ENCODE measurements around the gene EHD4. TPM values are rescaled to one million over a fixed set of nuclear protein-coding genes. Genes with fewer than 3 reads are reported as not detected.

The EHD4 gene
- total and polyA plus RNA-seq, 2 donors (not counting 1 experiment from before 2014, with no cell fraction given), result 19.3 to 22.0 TPM

DNA sequence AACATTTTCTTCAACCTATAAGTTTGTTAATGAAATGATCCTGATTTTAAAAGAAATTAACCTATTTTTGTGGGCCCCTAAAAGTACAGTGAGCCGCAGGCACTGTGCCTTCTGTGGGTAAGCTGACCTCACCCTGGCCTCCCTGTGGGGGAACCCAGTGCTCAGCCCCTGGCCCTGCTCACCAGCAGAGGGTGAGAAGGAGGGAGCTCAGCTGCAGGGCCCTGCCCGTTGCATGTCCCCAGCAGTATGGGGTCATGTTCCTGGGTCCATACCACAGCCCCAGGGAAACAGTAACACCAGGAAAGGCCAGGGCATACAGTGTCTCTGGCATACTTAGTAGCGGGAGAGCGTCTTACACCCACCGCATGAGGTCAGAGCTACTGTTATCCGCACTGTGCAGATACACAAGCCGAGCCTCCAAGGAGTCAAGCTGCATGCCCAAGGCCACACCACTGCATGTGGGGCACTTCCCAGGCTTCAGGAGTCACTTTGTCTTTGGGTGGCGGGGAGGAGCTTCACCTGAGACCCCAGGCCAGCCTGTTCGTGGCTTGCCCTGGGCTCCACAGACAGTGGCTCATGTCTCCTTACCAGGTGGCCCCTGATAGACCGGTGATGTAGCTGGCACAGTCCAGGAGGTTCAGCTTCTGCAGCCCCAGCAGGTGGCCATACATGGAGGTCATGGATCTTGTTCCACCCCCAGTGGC lies 22.6 kb upstream of the EHD4 start:
- H3K27ac ChIP-seq (ENCODE audit: insufficient read depth, low read length), result no peak overlapping the region
- H3K4me2 ChIP-seq (ENCODE audit: extremely low read depth, insufficient read depth, low read length), result no peak overlapping the region
- H3K4me3 ChIP-seq (replicated peaks in 1 of 4; ENCODE audit: control extremely low read depth in 1 of 4, insufficient read depth in 1 of 4, low read depth in 3 of 4, low read length in 4 of 4), result no peak overlapping the region
- H2AFZ ChIP-seq (ENCODE audit: low read length), result no peak overlapping the region
- DNase-seq (ENCODE audit: low read depth in 2 of 2), result no peak
- H3K79me2 ChIP-seq (ENCODE audit: control insufficient read depth, insufficient read depth, low read length), result no peaks in the 10 kb centered on the region
- no peaks in the 10 kb centered on the region for H3K9me3 ChIP-seq (ENCODE audit: control insufficient read depth, insufficient read depth, low read depth, low read length)
- H3K36me3 ChIP-seq (ENCODE audit: control insufficient read depth, insufficient read depth, low read length), result no peaks in the 10 kb centered on the region
- H3K9ac ChIP-seq (ENCODE audit: insufficient read depth, low read length), result no peak overlapping the region
- no peaks in the 10 kb centered on the region for H4K20me1 ChIP-seq (ENCODE audit: control insufficient read depth, extremely low read depth, insufficient read depth, low read length)
- H3K27me3 ChIP-seq (ENCODE audit: control insufficient read depth, insufficient read depth, low read length), result peaks cover 4% of the 10 kb centered on the region
- TF ChIP-seq EZH2 (IDR thresholded peaks at IDR 0.05; ENCODE audit: low read length, missing control alignments), result no peak
- TF ChIP-seq, protein P1, sequence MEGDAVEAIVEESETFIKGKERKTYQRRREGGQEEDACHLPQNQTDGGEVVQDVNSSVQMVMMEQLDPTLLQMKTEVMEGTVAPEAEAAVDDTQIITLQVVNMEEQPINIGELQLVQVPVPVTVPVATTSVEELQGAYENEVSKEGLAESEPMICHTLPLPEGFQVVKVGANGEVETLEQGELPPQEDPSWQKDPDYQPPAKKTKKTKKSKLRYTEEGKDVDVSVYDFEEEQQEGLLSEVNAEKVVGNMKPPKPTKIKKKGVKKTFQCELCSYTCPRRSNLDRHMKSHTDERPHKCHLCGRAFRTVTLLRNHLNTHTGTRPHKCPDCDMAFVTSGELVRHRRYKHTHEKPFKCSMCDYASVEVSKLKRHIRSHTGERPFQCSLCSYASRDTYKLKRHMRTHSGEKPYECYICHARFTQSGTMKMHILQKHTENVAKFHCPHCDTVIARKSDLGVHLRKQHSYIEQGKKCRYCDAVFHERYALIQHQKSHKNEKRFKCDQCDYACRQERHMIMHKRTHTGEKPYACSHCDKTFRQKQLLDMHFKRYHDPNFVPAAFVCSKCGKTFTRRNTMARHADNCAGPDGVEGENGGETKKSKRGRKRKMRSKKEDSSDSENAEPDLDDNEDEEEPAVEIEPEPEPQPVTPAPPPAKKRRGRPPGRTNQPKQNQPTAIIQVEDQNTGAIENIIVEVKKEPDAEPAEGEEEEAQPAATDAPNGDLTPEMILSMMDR (conservative IDR thresholded peaks at IDR 0.05 in 1 of 2, IDR thresholded peaks at IDR 0.05 in 1 of 2; ENCODE audit: low read depth in 1 of 2, low read length in 2 of 2), result no peak
- no peaks in the 10 kb centered on the region for H3K4me1 ChIP-seq (ENCODE audit: control insufficient read depth, extremely low read depth, insufficient read depth, low read length)

- Histone ChIP-seq H3K27me3 (ENCODE audit: control insufficient read depth, insufficient read depth, low read length) (peaks cover under 1% of the 10 kb centered on the region), H3K79me2 (ENCODE audit: control insufficient read depth, insufficient read depth, low read length) (no peaks in the 10 kb centered on the region), H3K4me1 (ENCODE audit: control insufficient read depth, extremely low read depth, insufficient read depth, low read length) (no peaks in the 10 kb centered on the region), H3K9me3 (ENCODE audit: control insufficient read depth, insufficient read depth, low read depth, low read length) (no peaks in the 10 kb centered on the region), H3K4me3 (replicated peaks in 1 of 4; ENCODE audit: control extremely low read depth in 1 of 4, insufficient read depth in 1 of 4, low read depth in 3 of 4, low read length in 4 of 4) (no peak overlapping the region), H2AFZ (ENCODE audit: low read length) (no peak overlapping the region), H3K36me3 (ENCODE audit: control insufficient read depth, insufficient read depth, low read length) (no peaks in the 10 kb centered on the region), H3K27ac (ENCODE audit: insufficient read depth, low read length) (no peak overlapping the region), H4K20me1 (ENCODE audit: control insufficient read depth, extremely low read depth, insufficient read depth, low read length) (no peaks in the 10 kb centered on the region), H3K4me2 (ENCODE audit: extremely low read depth, insufficient read depth, low read length) (no peak overlapping the region), H3K9ac (ENCODE audit: insufficient read depth, low read length) (no peak overlapping the region)
- DNase-seq (ENCODE audit: low read depth in 2 of 2), result no peak
- TF ChIP-seq EZH2 (IDR thresholded peaks at IDR 0.05; ENCODE audit: low read length, missing control alignments), result no peak
- TF ChIP-seq, protein P1 (conservative IDR thresholded peaks at IDR 0.05 in 1 of 2, IDR thresholded peaks at IDR 0.05 in 1 of 2; ENCODE audit: low read depth in 1 of 2, low read length in 2 of 2), result no peak
Measured at GRCh38 chr15:41994171-41994650, 21.9 kb upstream of the EHD4 start.

DNA sequence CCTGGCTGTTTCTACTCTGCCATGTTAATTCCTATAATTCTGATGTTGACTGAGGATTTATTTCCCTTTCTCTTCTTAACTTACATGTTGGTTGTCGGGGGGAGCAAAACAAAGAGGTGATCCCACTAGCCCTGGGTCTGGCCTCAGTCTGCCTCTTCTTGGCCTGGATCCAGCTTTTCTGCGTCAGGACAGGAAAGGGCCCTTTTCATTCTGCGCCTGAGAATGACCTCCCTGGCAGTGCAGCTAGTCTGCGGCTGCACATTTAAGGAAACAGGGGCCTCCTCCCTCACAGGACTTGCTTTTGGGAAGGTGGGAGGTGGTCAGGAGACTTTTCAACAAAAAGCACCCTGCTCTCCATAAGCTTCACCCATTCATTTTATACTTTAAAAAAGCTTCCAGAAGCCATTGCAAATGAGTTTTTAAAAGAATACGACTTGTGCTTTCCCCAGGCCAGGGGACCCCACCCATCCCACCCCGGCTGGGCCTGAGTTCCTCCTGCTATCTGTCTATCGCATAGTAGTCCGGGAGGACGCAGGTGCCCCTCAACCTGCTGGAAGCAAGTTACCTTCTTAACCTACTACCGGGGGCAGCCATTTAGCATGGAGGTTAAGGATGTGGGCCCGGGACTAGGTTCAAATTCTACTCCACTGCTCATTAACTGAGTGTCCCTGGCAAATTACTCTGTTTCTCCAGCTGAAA lies 21.3 kb upstream of the EHD4 start:
- Histone ChIP-seq H3K36me3 (ENCODE audit: control insufficient read depth, insufficient read depth, low read length) (no peaks in the 10 kb centered on the region), H3K79me2 (ENCODE audit: control insufficient read depth, insufficient read depth, low read length) (no peaks in the 10 kb centered on the region), H3K4me2 (ENCODE audit: extremely low read depth, insufficient read depth, low read length) (no peak overlapping the region), H2AFZ (ENCODE audit: low read length) (no peak overlapping the region), H3K4me3 (replicated peaks in 1 of 4; ENCODE audit: control extremely low read depth in 1 of 4, insufficient read depth in 1 of 4, low read depth in 3 of 4, low read length in 4 of 4) (no peak overlapping the region), H3K9me3 (ENCODE audit: control insufficient read depth, insufficient read depth, low read depth, low read length) (no peaks in the 10 kb centered on the region), H3K27me3 (ENCODE audit: control insufficient read depth, insufficient read depth, low read length) (no peaks in the 10 kb centered on the region), H4K20me1 (ENCODE audit: control insufficient read depth, extremely low read depth, insufficient read depth, low read length) (no peaks in the 10 kb centered on the region), H3K9ac (ENCODE audit: insufficient read depth, low read length) (no peak overlapping the region), H3K4me1 (ENCODE audit: control insufficient read depth, extremely low read depth, insufficient read depth, low read length) (no peaks in the 10 kb centered on the region), H3K27ac (ENCODE audit: insufficient read depth, low read length) (no peak overlapping the region)
- no peak for DNase-seq (ENCODE audit: low read depth in 2 of 2)
- TF ChIP-seq EZH2 (IDR thresholded peaks at IDR 0.05; ENCODE audit: low read length, missing control alignments), result no peak
- TF ChIP-seq, protein P1 (conservative IDR thresholded peaks at IDR 0.05 in 1 of 2, IDR thresholded peaks at IDR 0.05 in 1 of 2; ENCODE audit: low read depth in 1 of 2, low read length in 2 of 2), result no peak

Measured in fibroblast of lung (primary cell).